Neural cell (in vitro differentiated cells): ENCODE results near the gene SLC66A1.

ENCODE experiments used
- CTCF ChIP-seq: fragments of 450-650 bp; IDR thresholded peaks from 2 replicates; pipeline ENCODE4 v1.5.1; 2014; ENCODE audit warnings: antibody characterized with exemption, mild to moderate bottlenecking, moderate library complexity; ENCODE audit not compliant: poor library complexity, severe bottlenecking
- EP300 ChIP-seq: fragments of 450-650 bp; conservative IDR thresholded peaks from 2 replicates; pipeline ENCODE4 v1.6.1; 2014; ENCODE audit warnings: antibody characterized with exemption, mild to moderate bottlenecking, moderate library complexity; ENCODE audit not compliant: poor library complexity, severe bottlenecking
- EZH2 ChIP-seq: fragments of 200-600, 300-800 bp; shearing (Covaris generic), sonication (generic); IDR thresholded peaks from 2 replicates; pipeline ENCODE4 v1.6.1; 2014; ENCODE audit warnings: antibody characterized with exemption, low read length, borderline replicate concordance, mild to moderate bottlenecking; ENCODE audit not compliant: insufficient read depth, poor library complexity, severe bottlenecking
- POLR2AphosphoS5 ChIP-seq: IDR thresholded peaks from 2 replicates; pipeline ENCODE4 v1.6.1; 2012
- RAD21 ChIP-seq: fragments of 450-650 bp; conservative IDR thresholded peaks from 2 replicates; pipeline ENCODE4 v1.6.1; 2014; ENCODE audit warnings: antibody characterized with exemption, mild to moderate bottlenecking, moderate library complexity
- REST ChIP-seq: IDR thresholded peaks from 2 replicates; pipeline ENCODE4 v1.6.1; 2012; ENCODE audit warnings: borderline replicate concordance
- SMC3 ChIP-seq: fragments of 450-650 bp; conservative IDR thresholded peaks from 2 replicates; pipeline ENCODE4 v1.6.1; 2014; ENCODE audit warnings: antibody characterized with exemption, mild to moderate bottlenecking, moderate library complexity; ENCODE audit not compliant: poor library complexity
- TAF1 ChIP-seq: IDR thresholded peaks from 2 replicates; pipeline ENCODE4 v1.6.1; 2012; ENCODE audit warnings: low read depth

GRCh38 chr1:19322481-19322880 is 10.4 kb downstream of the SLC66A1 start:
- no peak for TF ChIP-seq TAF1
- TF ChIP-seq EP300 = no peak
- TF ChIP-seq CTCF = no peak
- no peak for TF ChIP-seq RAD21
- TF ChIP-seq POLR2AphosphoS5 = no peak
- no peak for TF ChIP-seq EZH2
- TF ChIP-seq REST = no peak
- TF ChIP-seq SMC3 = no peak
